ENCODE measurements around the gene GOSR2.

GOSR2 gene

GRCh38 chr17:46974086-46974485 is 51.1 kb downstream of the GOSR2 start:
- in situ Hi-C loops (cut with MboI; ENCODE audit: low pct_unique_long_range_greater_than_20kb, low sequenced_read_pairs, unreplicated experiment): no loop called here
- TF ChIP-seq CTCF (IDR thresholded peaks at IDR 0.05; ENCODE audit: extremely low read depth, insufficient read depth, missing control alignments): no peak
- DNase-seq (ENCODE audit: low spot score): no peak

GRCh38 chr17:46975287-46975686 is 52.3 kb downstream of the GOSR2 start:
- TF ChIP-seq CTCF (IDR thresholded peaks at IDR 0.05; ENCODE audit: extremely low read depth, insufficient read depth, missing control alignments): no peak
- in situ Hi-C loops (cut with MboI; ENCODE audit: low pct_unique_long_range_greater_than_20kb, low sequenced_read_pairs, unreplicated experiment): no loop called here
- DNase-seq (ENCODE audit: low spot score): no peak

- no peak for DNase-seq (ENCODE audit: low spot score)
- in situ Hi-C loops (cut with MboI; ENCODE audit: low pct_unique_long_range_greater_than_20kb, low sequenced_read_pairs, unreplicated experiment): no loop called here
- no peak for TF ChIP-seq CTCF (IDR thresholded peaks at IDR 0.05; ENCODE audit: extremely low read depth, insufficient read depth, missing control alignments)
Observed at GRCh38 chr17:46976626-46977270, 53.8 kb downstream of the GOSR2 start.

- in situ Hi-C loops (cut with MboI; ENCODE audit: low pct_unique_long_range_greater_than_20kb, low sequenced_read_pairs, unreplicated experiment): no loop called here
- no peak for DNase-seq (ENCODE audit: low spot score)
- TF ChIP-seq CTCF (IDR thresholded peaks at IDR 0.05; ENCODE audit: extremely low read depth, insufficient read depth, missing control alignments): no peak
Observed at GRCh38 chr17:46977348-46977747, 54.4 kb downstream of the GOSR2 start.

GRCh38 chr17:46977750-46978488 is 55.0 kb downstream of the GOSR2 start:
- no peak for TF ChIP-seq CTCF (IDR thresholded peaks at IDR 0.05; ENCODE audit: extremely low read depth, insufficient read depth, missing control alignments)
- DNase-seq (ENCODE audit: low spot score): no peak
- in situ Hi-C loops (cut with MboI; ENCODE audit: low pct_unique_long_range_greater_than_20kb, low sequenced_read_pairs, unreplicated experiment): no loop called here

GRCh38 chr17:46978489-46979146 is 55.7 kb downstream of the GOSR2 start:
- in situ Hi-C loops (cut with MboI; ENCODE audit: low pct_unique_long_range_greater_than_20kb, low sequenced_read_pairs, unreplicated experiment): no loop called here
- TF ChIP-seq CTCF (IDR thresholded peaks at IDR 0.05; ENCODE audit: extremely low read depth, insufficient read depth, missing control alignments): no peak
- DNase-seq (ENCODE audit: low spot score): peak; percentile 36

All from GM13977 (cell line).